ENCODE results near the gene ZBED1. TPM values are rescaled to one million over a fixed set of nuclear protein-coding genes. Genes with fewer than 3 reads are reported as not detected.

The ZBED1 gene
- total and polyA plus RNA-seq, 9 of the 15 experiments (the other 6 are each of a cell fraction or from before 2014, with no cell fraction given) = 0.61 to 27.6 (median 13.9) TPM

DNA sequence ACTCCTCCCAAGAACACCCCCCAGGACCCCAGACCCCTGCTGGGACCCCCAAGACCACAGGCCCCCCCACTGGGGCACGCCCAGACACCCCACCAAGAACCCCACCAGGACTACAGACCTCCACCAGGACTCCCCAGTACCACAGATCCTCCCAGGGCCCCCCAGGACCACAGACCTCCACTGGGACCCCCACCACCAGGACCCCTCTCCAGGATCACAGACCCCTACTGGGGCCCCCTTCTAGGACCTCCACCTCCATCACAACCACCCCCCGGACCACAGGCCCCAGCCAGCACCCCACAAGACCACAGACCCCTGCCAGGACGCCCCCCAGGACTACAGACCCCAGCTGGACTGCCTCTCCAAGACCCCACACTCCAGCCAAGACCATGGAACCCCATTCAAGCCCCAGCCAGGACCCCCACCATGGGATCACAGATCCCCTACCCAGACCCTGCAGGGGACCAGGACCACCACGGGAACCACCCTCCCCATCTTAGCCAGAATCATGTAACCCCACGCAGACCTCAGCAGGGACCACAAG lies 855 bp upstream of the ZBED1 start:
- in situ Hi-C loops (cut with MboI) = no loop called here
- peak overlapping the region; percentile 48 to 95; a peak in 3 of 4 replicates for H3K9ac ChIP-seq (ENCODE audit: insufficient read depth in 1 of 2, low read depth in 2 of 2, low read length in 2 of 2)
- FAIRE-seq = no peak

More for the DNA sequence above, 855 bp upstream of the ZBED1 start:
- 45% methylated on average over 3 of the region's 5 CpGs for WGBS (ENCODE audit: insufficient coverage, low coverage, missing lambda C conversion rate)
- Histone ChIP-seq H3K27me3 (ENCODE audit: control insufficient read depth in 2 of 2, insufficient read depth in 2 of 2, low read length in 2 of 2) (no peaks in the 10 kb centered on the region), H3K4me2 (ENCODE audit: insufficient read depth, low read length) (peak overlapping the region; percentile 68; the same call in 1 of the 2 replicates), H3K9me3 (replicated peaks; ENCODE audit: control insufficient read depth, insufficient read depth, low read depth, low read length) (no peaks in the 10 kb centered on the region), H3K79me2 (ENCODE audit: control insufficient read depth, insufficient read depth, low read length) (peaks cover 35% of the 10 kb centered on the region), H3K4me3 (peak overlapping the region; percentile 75; the same call in 1 of the 2 replicates), H4K20me1 (replicated peaks; ENCODE audit: control insufficient read depth, insufficient read depth, low read length) (no peaks in the 10 kb centered on the region), H3K27ac (ENCODE audit: extremely low read depth, low read depth, low read length) (peak overlapping the region; percentile 85; the same call in 2 of the 3 replicates), H3K9me1 (ENCODE audit: control insufficient read depth, insufficient read depth, low read length) (no peaks in the 10 kb centered on the region), H3K36me3 (ENCODE audit: control insufficient read depth, insufficient read depth, low read length) (peaks cover 10% of the 10 kb centered on the region; the same call in 2 of the 3 replicates), H3K4me1 (replicated peaks in 1 of 2; ENCODE audit: control insufficient read depth in 2 of 2, insufficient read depth in 2 of 2, low read length in 2 of 2) (peaks cover 8 to 30% of the 10 kb centered on the region in 2 experiments; a peak in 4 of 5 replicates), H2AFZ (ENCODE audit: low read depth, low read length) (peak overlapping the region; percentile 26; the same call in 1 of the 2 replicates)
- CTCF ChIA-PET (ENCODE audit: low intra/inter-chr PET ratio) = no interaction called here
- POLR2A ChIA-PET = no interaction called here
- peak in 1 of 4 experiments; percentile 10 for DNase-seq (ENCODE audit: extremely low read depth in 1 of 4, low spot score in 3 of 4)
- TF ChIP-seq, protein P1, sequence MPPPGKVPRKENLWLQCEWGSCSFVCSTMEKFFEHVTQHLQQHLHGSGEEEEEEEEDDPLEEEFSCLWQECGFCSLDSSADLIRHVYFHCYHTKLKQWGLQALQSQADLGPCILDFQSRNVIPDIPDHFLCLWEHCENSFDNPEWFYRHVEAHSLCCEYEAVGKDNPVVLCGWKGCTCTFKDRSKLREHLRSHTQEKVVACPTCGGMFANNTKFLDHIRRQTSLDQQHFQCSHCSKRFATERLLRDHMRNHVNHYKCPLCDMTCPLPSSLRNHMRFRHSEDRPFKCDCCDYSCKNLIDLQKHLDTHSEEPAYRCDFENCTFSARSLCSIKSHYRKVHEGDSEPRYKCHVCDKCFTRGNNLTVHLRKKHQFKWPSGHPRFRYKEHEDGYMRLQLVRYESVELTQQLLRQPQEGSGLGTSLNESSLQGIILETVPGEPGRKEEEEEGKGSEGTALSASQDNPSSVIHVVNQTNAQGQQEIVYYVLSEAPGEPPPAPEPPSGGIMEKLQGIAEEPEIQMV (tag; conservative IDR thresholded peaks at IDR 0.05; ENCODE audit: low read depth) = 0 out of 2 replicates have a peak, but pooled peaks have one; percentile 38
- TF ChIP-seq, protein P2, sequence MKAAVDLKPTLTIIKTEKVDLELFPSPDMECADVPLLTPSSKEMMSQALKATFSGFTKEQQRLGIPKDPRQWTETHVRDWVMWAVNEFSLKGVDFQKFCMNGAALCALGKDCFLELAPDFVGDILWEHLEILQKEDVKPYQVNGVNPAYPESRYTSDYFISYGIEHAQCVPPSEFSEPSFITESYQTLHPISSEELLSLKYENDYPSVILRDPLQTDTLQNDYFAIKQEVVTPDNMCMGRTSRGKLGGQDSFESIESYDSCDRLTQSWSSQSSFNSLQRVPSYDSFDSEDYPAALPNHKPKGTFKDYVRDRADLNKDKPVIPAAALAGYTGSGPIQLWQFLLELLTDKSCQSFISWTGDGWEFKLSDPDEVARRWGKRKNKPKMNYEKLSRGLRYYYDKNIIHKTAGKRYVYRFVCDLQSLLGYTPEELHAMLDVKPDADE (conservative IDR thresholded peaks at IDR 0.05; ENCODE audit: control insufficient read depth, low read depth, low read length) = no peak
- no TSS peak for BruUV-seq (replicated peaks)
- ATAC-seq = no peak
- intact Hi-C loops (cut with micrococcal nuclease) = no loop called here
